ENCODE data around the gene MYF6. TPM values are rescaled to one million over a fixed set of nuclear protein-coding genes. Genes with fewer than 3 reads are reported as not detected.

The MYF6 gene
- total and polyA plus RNA-seq, 2 of the 8 experiments (the other 6 are each of a cell fraction or from before 2014, with no cell fraction given), result 0.39 TPM; not detected in 1

DNA sequence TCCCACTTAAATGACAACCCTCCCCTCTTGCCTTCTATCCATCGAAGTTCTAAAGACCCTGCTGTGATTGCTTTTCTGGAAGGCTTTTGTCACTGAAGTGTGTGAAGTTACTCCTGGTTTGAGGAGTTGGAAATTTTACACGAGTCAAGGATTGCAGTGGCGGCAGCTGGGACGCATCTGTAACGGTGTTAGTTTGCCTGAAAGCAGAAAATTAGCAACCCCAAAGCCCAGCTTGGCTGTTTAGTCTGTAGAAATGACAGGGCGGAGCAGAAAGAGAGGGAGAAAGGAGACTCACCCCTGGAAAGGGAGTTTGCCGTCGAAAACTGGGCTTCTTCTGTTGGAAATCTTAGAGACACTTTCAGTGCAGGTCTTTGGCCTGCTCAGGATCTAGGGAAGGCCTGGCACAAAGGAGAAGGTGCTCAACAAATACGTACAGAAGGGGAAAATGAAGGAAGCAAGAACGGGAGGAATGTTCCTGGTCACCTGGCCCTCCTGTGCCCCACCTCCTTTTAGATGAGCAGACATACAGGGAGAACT is 8.3 kb downstream of the MYF6 start (continued):
- TF ChIP-seq RFX5 (IDR thresholded peaks at IDR 0.05; ENCODE audit: borderline replicate concordance, low read depth, low read length) (no peak), EGR1 (IDR thresholded peaks at IDR 0.05; ENCODE audit: borderline replicate concordance, low read depth, low read length) (no peak)

Data from H1 (cell line).